HEK293 (cell line): ENCODE results near the gene HLF.

Experiments used
- CTCF ChIA-PET: fragments of 350-600 bp; formaldehyde crosslinking; extraction: SDS; loops from one replicate; lab custom pipeline; 2021; ENCODE audit warnings: antibody characterized with exemption; lab: Yijun Ruan, JAX
- POLR2A ChIA-PET: fragments of 300-600 bp; formaldehyde crosslinking; extraction: SDS; loops from one replicate; lab custom pipeline; 2020; ENCODE audit warnings: antibody characterized with exemption, inconsistent platforms; lab: Yijun Ruan, JAX
- H3K27ac ChIP-seq: fragments of 200-500 bp; sonication (Bioruptor generic); 2 replicates; pipeline ENCODE4 v1.5.1; 2014; ENCODE audit warnings: low read depth, low read length, control low read depth, inconsistent platforms; ENCODE audit errors: extremely low read depth
- H3K36me3 ChIP-seq, 2 experiments: fragments of 200-500 bp in 1 of 2; sonication (Bioruptor generic) in 1 of 2; 1 replicate in 1 of 2; 2 replicates in 1 of 2; pipeline ENCODE4 v1.5.1; 2014 to 2017; ENCODE audit warnings: inconsistent platforms in 2 of 2, low read length in 2 of 2; ENCODE audit not compliant: control insufficient read depth in 2 of 2, insufficient read depth in 1 of 2
- H3K4me1 ChIP-seq: fragments of 200-500 bp; sonication (Bioruptor generic); 2 replicates; pipeline ENCODE4 v1.5.1; 2014; ENCODE audit warnings: mild to moderate bottlenecking, low read length, inconsistent platforms; ENCODE audit not compliant: control insufficient read depth, insufficient read depth
- H3K4me3 ChIP-seq: 2 replicates; pipeline ENCODE4 v1.5.1; 2011; ENCODE audit warnings: low read depth, mild to moderate bottlenecking, control low read depth, low read length, moderate library complexity
- H3K9me3 ChIP-seq: fragments of 200-500 bp; sonication (Bioruptor generic); 2 replicates; pipeline ENCODE4 v1.5.1; 2014; ENCODE audit warnings: low read depth, low read length, inconsistent platforms; ENCODE audit not compliant: control insufficient read depth, insufficient read depth
- HOXC10 ChIP-seq: sonication (generic); formaldehyde crosslinking; IDR thresholded peaks from 2 replicates; pipeline ENCODE4 v1.8.1; 2023; ENCODE audit warnings: mild to moderate bottlenecking, missing genetic modification reagents
- RBAK ChIP-seq: fragments of 450-650 bp; formaldehyde crosslinking; IDR thresholded peaks from 2 replicates; pipeline ENCODE4 v1.5.1; 2016; ENCODE audit warnings: missing biosample characterization, missing genetic modification characterization
- ZNF114 ChIP-seq: fragments of 450-650 bp; formaldehyde crosslinking; IDR thresholded peaks from 2 replicates; pipeline ENCODE4 v1.5.0; 2017; ENCODE audit warnings: missing biosample characterization, missing genetic modification characterization
- ZNF174 ChIP-seq: fragments of 450-650 bp; formaldehyde crosslinking; IDR thresholded peaks from 2 replicates; pipeline ENCODE4 v1.5.0; 2017; ENCODE audit warnings: missing biosample characterization, mild to moderate bottlenecking, missing genetic modification characterization
- ZNF19 ChIP-seq: fragments of 450-650 bp; formaldehyde crosslinking; IDR thresholded peaks from 2 replicates; pipeline ENCODE4; 2016; ENCODE audit warnings: missing biosample characterization, missing genetic modification characterization, low read depth
- ZNF423 ChIP-seq: fragments of 450-650 bp; formaldehyde crosslinking; IDR thresholded peaks from 2 replicates; pipeline ENCODE4 v1.5.1; 2016; ENCODE audit warnings: missing biosample characterization, missing genetic modification characterization
- ZNF510 ChIP-seq: fragments of 450-650 bp; formaldehyde crosslinking; IDR thresholded peaks from 2 replicates; pipeline ENCODE4 v1.5.1; 2018; ENCODE audit warnings: mild to moderate bottlenecking, missing genetic modification characterization, missing biosample characterization; ENCODE audit not compliant: insufficient replicate concordance
- ZNF518A ChIP-seq: fragments of 450-650 bp; formaldehyde crosslinking; conservative IDR thresholded peaks from 2 replicates; pipeline ENCODE4 v1.5.1; 2016; ENCODE audit warnings: low read depth, missing biosample characterization, missing genetic modification characterization
- ZNF530 ChIP-seq: fragments of 450-650 bp; formaldehyde crosslinking; IDR thresholded peaks from 2 replicates; pipeline ENCODE4 v1.5.1; 2016; ENCODE audit warnings: low read depth, missing biosample characterization, missing genetic modification characterization
- ZNF548 ChIP-seq: fragments of 450-650 bp; formaldehyde crosslinking; IDR thresholded peaks from 2 replicates; pipeline ENCODE4 v1.5.1; 2016; ENCODE audit warnings: missing biosample characterization, missing genetic modification characterization
- ZNF555 ChIP-seq: fragments of 450-650 bp; formaldehyde crosslinking; conservative IDR thresholded peaks from 2 replicates; pipeline ENCODE4 v1.5.1; 2017; ENCODE audit warnings: missing biosample characterization, mild to moderate bottlenecking, missing genetic modification characterization, inconsistent platforms
- ZNF580 ChIP-seq: fragments of 450-650 bp; formaldehyde crosslinking; IDR thresholded peaks from 2 replicates; pipeline ENCODE4 v1.5.1; 2016; ENCODE audit warnings: missing biosample characterization, missing genetic modification characterization
- ZNF645 ChIP-seq: fragments of 450-650 bp; formaldehyde crosslinking; IDR thresholded peaks from 2 replicates; pipeline ENCODE4; 2016; ENCODE audit warnings: missing biosample characterization, missing genetic modification characterization
- ZNF707 ChIP-seq: fragments of 450-650 bp; formaldehyde crosslinking; IDR thresholded peaks from 2 replicates; pipeline ENCODE4 v1.5.1; 2016; ENCODE audit warnings: missing biosample characterization, missing genetic modification characterization
- TF ChIP-seq, protein P1 (sequence below): fragments of 450-650 bp; formaldehyde crosslinking; IDR thresholded peaks from 2 replicates; pipeline ENCODE4 v1.5.1; 2017; ENCODE audit warnings: missing biosample characterization, missing genetic modification characterization
- TF ChIP-seq, protein P2 (sequence below): fragments of 450-650 bp; formaldehyde crosslinking; IDR thresholded peaks from 2 replicates; pipeline ENCODE4 v1.5.1; 2016; ENCODE audit warnings: missing biosample characterization, missing genetic modification characterization, borderline replicate concordance
- TF ChIP-seq, protein P3 (sequence below): fragments of 450-650 bp; formaldehyde crosslinking; IDR thresholded peaks from 2 replicates; pipeline ENCODE4 v1.5.1; 2016; ENCODE audit warnings: missing biosample characterization, missing genetic modification characterization

The HLF gene

DNA sequence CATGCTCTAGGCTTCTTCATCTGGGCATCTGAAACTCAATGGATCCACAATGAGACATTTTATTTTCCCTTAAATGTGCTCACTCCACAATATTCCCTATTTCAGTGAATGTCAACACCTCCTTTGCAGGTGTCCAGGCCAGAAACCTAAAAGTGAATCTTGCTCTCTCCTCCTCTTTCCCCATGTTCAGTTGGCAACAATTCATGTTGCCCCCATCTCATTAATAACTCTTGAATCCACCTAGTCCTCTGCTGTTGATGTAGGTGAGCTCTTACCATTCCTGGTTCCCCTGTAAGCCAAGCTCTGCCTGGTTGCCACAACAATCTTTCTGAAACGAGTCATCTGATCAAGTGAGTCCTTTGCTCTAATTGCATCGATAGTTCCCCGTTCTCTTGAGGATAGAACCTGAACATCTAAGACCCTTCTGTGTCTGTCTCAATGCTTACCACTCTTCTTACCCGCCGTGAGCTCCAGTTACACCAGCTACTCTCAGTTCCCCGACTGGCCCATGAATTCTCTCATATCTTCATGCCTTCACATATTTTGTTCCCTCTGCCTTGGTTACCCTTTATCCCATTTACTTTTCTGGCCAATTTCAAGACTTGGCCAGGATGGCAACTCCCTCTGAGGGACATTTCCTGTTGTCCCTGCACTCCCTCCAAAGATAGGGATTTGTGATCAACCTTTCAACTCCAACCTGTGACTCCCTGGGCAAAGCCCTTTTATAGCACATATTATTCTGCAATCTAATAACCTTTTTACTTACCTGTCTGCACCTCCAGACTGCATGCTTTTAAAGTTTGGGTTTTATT lies 35.9 kb downstream of the HLF start:
- CTCF ChIA-PET = interaction anchor here (0.6 to 1.5 kb wide), 4 partner anchors 10 to 54 kb away, joined by 3 to 4 read pairs (median 4); no protein-coding TSS in a partner anchor
- H3K4me1 ChIP-seq = no peaks in the 10 kb centered on the region
- H3K27ac ChIP-seq = no peak overlapping the region

DNA sequence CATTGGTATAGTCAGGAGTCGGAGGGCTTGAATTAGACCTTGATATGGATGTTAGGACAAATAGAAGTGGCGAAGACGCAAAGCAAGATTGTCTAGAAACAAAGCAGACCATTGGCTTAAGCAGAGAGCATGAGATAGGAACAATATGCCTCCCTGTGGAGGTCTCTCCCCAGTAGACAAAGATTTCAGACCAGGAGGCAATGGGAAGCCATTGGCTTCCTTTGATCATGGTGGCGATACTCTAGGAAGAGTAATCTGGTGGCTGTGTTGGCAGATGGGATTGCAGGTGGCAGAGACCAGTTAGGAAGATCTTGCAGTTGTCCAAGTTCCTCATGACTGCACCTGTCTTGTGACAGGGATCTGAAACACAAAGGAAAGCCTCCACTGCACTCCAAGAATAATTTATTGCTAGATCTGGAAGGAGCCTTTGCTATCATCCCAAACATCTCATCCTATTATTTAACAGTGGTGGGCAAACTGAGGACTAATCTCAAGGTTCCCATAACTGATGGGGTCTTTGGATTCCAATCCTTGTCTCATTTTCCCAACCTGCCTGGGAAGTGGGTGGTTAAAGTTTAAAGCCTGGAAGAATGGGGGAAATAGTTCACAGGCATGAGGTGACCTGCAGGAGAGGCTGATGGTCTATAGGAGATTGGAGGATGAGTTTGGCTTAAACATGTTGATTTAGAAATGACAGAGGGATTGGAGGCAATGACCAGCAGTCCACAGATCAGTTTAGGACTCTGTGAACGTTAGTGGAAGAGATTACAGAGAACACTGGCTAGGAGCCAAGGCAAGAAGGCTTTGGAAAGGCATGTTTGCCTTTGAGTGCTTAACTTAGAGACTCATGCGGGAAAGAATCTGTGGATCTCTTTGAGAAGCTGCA lies 37.0 kb downstream of the HLF start:
- H3K27ac ChIP-seq = no peak overlapping the region
- CTCF ChIA-PET = interaction anchor here (1.4 kb wide), 1 partner anchor 17 kb away, joined by 3 read pairs; no protein-coding TSS in a partner anchor
- no peak overlapping the region for H3K4me3 ChIP-seq
- H3K36me3 ChIP-seq = no peaks in the 10 kb centered on the region
- POLR2A ChIA-PET = no interaction called here
- H3K9me3 ChIP-seq = no peaks in the 10 kb centered on the region
- H3K4me1 ChIP-seq = no peaks in the 10 kb centered on the region
- no peak for TF ChIP-seq ZNF423
- TF ChIP-seq ZNF114 = no peak
- TF ChIP-seq, protein P1, sequence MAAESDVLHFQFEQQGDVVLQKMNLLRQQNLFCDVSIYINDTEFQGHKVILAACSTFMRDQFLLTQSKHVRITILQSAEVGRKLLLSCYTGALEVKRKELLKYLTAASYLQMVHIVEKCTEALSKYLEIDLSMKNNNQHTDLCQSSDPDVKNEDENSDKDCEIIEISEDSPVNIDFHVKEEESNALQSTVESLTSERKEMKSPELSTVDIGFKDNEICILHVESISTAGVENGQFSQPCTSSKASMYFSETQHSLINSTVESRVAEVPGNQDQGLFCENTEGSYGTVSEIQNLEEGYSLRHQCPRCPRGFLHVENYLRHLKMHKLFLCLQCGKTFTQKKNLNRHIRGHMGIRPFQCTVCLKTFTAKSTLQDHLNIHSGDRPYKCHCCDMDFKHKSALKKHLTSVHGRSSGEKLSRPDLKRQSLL (tag by site-specific recombination) = no peak
- TF ChIP-seq ZNF555 (tag by site-specific recombination) = no peak
- TF ChIP-seq ZNF510 (tag by site-specific recombination) = no peak
- TF ChIP-seq ZNF580 (tag by site-specific recombination) = no peak
- no peak for TF ChIP-seq RBAK (tag by site-specific recombination)
- no peak for TF ChIP-seq ZNF19 (tag by site-specific recombination)
- TF ChIP-seq ZNF548 (tag by site-specific recombination) = no peak
- TF ChIP-seq ZNF645 = no peak
- TF ChIP-seq ZNF530 = no peak
- no peak for TF ChIP-seq ZNF707
- TF ChIP-seq ZNF174 (tag by site-specific recombination) = no peak
- TF ChIP-seq, protein P2, sequence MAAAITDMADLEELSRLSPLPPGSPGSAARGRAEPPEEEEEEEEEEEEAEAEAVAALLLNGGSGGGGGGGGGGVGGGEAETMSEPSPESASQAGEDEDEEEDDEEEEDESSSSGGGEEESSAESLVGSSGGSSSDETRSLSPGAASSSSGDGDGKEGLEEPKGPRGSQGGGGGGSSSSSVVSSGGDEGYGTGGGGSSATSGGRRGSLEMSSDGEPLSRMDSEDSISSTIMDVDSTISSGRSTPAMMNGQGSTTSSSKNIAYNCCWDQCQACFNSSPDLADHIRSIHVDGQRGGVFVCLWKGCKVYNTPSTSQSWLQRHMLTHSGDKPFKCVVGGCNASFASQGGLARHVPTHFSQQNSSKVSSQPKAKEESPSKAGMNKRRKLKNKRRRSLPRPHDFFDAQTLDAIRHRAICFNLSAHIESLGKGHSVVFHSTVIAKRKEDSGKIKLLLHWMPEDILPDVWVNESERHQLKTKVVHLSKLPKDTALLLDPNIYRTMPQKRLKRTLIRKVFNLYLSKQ (tag by site-specific recombination) = no peak
- no peak for TF ChIP-seq ZNF518A (tag by site-specific recombination)

More for the DNA sequence above, 35.9 kb downstream of the HLF start:
- POLR2A ChIA-PET = no interaction called here
- Histone ChIP-seq H3K36me3 (no peaks in the 10 kb centered on the region), H3K9me3 (no peaks in the 10 kb centered on the region), H3K4me3 (no peak overlapping the region)
- TF ChIP-seq HOXC10 (CRISPR knock-in tag) = no peak
- TF ChIP-seq ZNF548 (tag by site-specific recombination) = no peak
- TF ChIP-seq, protein P3, sequence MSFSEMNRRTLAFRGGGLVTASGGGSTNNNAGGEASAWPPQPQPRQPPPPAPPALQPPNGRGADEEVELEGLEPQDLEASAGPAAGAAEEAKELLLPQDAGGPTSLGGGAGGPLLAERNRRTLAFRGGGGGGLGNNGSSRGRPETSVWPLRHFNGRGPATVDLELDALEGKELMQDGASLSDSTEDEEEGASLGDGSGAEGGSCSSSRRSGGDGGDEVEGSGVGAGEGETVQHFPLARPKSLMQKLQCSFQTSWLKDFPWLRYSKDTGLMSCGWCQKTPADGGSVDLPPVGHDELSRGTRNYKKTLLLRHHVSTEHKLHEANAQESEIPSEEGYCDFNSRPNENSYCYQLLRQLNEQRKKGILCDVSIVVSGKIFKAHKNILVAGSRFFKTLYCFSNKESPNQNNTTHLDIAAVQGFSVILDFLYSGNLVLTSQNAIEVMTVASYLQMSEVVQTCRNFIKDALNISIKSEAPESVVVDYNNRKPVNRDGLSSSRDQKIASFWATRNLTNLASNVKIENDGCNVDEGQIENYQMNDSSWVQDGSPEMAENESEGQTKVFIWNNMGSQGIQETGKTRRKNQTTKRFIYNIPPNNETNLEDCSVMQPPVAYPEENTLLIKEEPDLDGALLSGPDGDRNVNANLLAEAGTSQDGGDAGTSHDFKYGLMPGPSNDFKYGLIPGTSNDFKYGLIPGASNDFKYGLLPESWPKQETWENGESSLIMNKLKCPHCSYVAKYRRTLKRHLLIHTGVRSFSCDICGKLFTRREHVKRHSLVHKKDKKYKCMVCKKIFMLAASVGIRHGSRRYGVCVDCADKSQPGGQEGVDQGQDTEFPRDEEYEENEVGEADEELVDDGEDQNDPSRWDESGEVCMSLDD (tag by site-specific recombination) = no peak
